Astrocyte (in vitro differentiated cells and primary cell): ENCODE data around the gene MAPK10. TPM values are rescaled to one million over a fixed set of nuclear protein-coding genes. Genes with fewer than 3 reads are reported as not detected.

ENCODE experiments used
- DNase-seq: peaks from one replicate; pipeline ENCODE4 v3.0.0-alpha.2; 2010; ENCODE audit warnings: low read depth
- FAIRE-seq: peaks from 2 replicates; lab custom pipeline; 2011; peaks lifted over from hg19 to GRCh38; lab: Jason Lieb, UNC
- H2AFZ ChIP-seq: 2 replicates; pipeline ENCODE4 v1.6.0; 2012; ENCODE audit warnings: low read depth, low read length, inconsistent platforms
- H3K27ac ChIP-seq: 2 replicates; pipeline ENCODE4 v1.5.1; 2011; ENCODE audit warnings: low read depth, low read length, inconsistent platforms
- H3K27me3 ChIP-seq: 2 replicates; pipeline ENCODE4 v1.6.0; 2011; ENCODE audit warnings: low read length, inconsistent platforms; ENCODE audit not compliant: insufficient read depth
- H3K36me3 ChIP-seq: 2 replicates; pipeline ENCODE4 v1.5.1; 2011; ENCODE audit warnings: low read length, inconsistent platforms; ENCODE audit not compliant: insufficient read depth
- H3K4me1 ChIP-seq: 2 replicates; pipeline ENCODE4 v1.5.1; 2011; ENCODE audit warnings: low read length, inconsistent platforms; ENCODE audit not compliant: insufficient read depth
- H3K4me2 ChIP-seq: 2 replicates; pipeline ENCODE4 v1.6.0; 2012; ENCODE audit warnings: low read length, inconsistent platforms
- H3K4me3 ChIP-seq: 2 replicates; pipeline ENCODE4 v1.5.1; 2011; ENCODE audit warnings: low read depth, mild to moderate bottlenecking, low read length, inconsistent platforms; ENCODE audit not compliant: insufficient read depth
- H3K79me2 ChIP-seq: 2 replicates; pipeline ENCODE4 v1.6.0; 2012; ENCODE audit warnings: mild to moderate bottlenecking, low read length, inconsistent platforms; ENCODE audit not compliant: insufficient read depth
- H3K9ac ChIP-seq: 2 replicates; pipeline ENCODE4 v1.6.0; 2012; ENCODE audit warnings: mild to moderate bottlenecking, low read length, inconsistent platforms
- H3K9me3 ChIP-seq: 2 replicates; pipeline ENCODE4 v1.5.1; 2012; ENCODE audit warnings: low read depth, mild to moderate bottlenecking, low read length, inconsistent platforms; ENCODE audit not compliant: insufficient read depth
- H4K20me1 ChIP-seq: 2 replicates; pipeline ENCODE4 v1.6.0; 2012; ENCODE audit warnings: low read length, inconsistent platforms; ENCODE audit not compliant: insufficient read depth
- H3K27ac Mint-ChIP-seq: one replicate; pipeline ENCODE4 v1.8.0; 2021; ENCODE audit warnings: mild to moderate bottlenecking, mixed read lengths; ENCODE audit not compliant: unreplicated experiment
- H3K27me3 Mint-ChIP-seq: one replicate; pipeline ENCODE4 v1.8.0; 2021; ENCODE audit warnings: low read depth, mixed read lengths; ENCODE audit not compliant: unreplicated experiment
- H3K36me3 Mint-ChIP-seq: one replicate; pipeline ENCODE4 v1.8.0; 2021; ENCODE audit warnings: low read depth, mixed read lengths; ENCODE audit not compliant: unreplicated experiment
- H3K4me1 Mint-ChIP-seq: one replicate; pipeline ENCODE4 v1.8.0; 2021; ENCODE audit warnings: low read depth, mixed read lengths; ENCODE audit not compliant: unreplicated experiment
- H3K4me3 Mint-ChIP-seq: one replicate; pipeline ENCODE4 v1.8.0; 2021; ENCODE audit warnings: mild to moderate bottlenecking, moderate library complexity, mixed read lengths; ENCODE audit not compliant: unreplicated experiment
- H3K9me3 Mint-ChIP-seq: one replicate; pipeline ENCODE4 v1.8.0; 2021; ENCODE audit warnings: mild to moderate bottlenecking, mixed read lengths; ENCODE audit not compliant: unreplicated experiment
- CTCF ChIP-seq: IDR thresholded peaks from 2 replicates; pipeline ENCODE4 v1.5.1; 2011; ENCODE audit warnings: low read depth, mild to moderate bottlenecking, inconsistent platforms, low read length, moderate library complexity; ENCODE audit not compliant: insufficient read depth
- EZH2 ChIP-seq: IDR thresholded peaks from 2 replicates; pipeline ENCODE4 v1.6.1; 2012; ENCODE audit warnings: mild to moderate bottlenecking, low read length, inconsistent platforms; ENCODE audit not compliant: insufficient read depth
- total RNA-seq: library from RNA; stranded (reverse); gene quantifications from 2 replicates; pipeline ENCODE4 v1.2.1, GENCODE V29; 2021

Gene MAPK10
- total RNA-seq, 1 donor from 2014 or later, result 7.5 TPM

GRCh38 chr4:86101841-86102240, 258.0 kb downstream of the MAPK10 start:
- FAIRE-seq (no peak), DNase-seq (no peak)
- Histone ChIP-seq H3K79me2 (no peaks in the 10 kb centered on the region), H3K36me3 (no peaks in the 10 kb centered on the region), H3K4me2 (no peak overlapping the region), H4K20me1 (no peaks in the 10 kb centered on the region), H3K27ac (no peak overlapping the region), H3K4me3 (no peak overlapping the region), H3K9ac (no peak overlapping the region), H3K4me1 (no peaks in the 10 kb centered on the region), H3K27me3 (no peaks in the 10 kb centered on the region), H2AFZ (no peak overlapping the region), H3K9me3 (no peaks in the 10 kb centered on the region)
- no peak for TF ChIP-seq CTCF
- no peak for TF ChIP-seq EZH2
- Mint-ChIP-seq H3K27ac (no peak overlapping the region), H3K36me3 (no peaks in the 10 kb centered on the region), H3K4me1 (peaks cover 4% of the 10 kb centered on the region), H3K9me3 (no peaks in the 10 kb centered on the region), H3K4me3 (no peak overlapping the region), H3K27me3 (no peaks in the 10 kb centered on the region)

GRCh38 chr4:86101410-86101809, 258.4 kb downstream of the MAPK10 start:
- DNase-seq, result no peak
- Histone ChIP-seq H3K27me3 (no peaks in the 10 kb centered on the region), H3K79me2 (no peaks in the 10 kb centered on the region), H3K9me3 (no peaks in the 10 kb centered on the region), H3K27ac (no peak overlapping the region), H3K9ac (no peak overlapping the region), H4K20me1 (no peaks in the 10 kb centered on the region), H3K4me3 (no peak overlapping the region), H3K36me3 (no peaks in the 10 kb centered on the region), H3K4me1 (no peaks in the 10 kb centered on the region), H3K4me2 (no peak overlapping the region), H2AFZ (no peak overlapping the region)
- H3K4me1 Mint-ChIP-seq, result peaks cover 4% of the 10 kb centered on the region
- no peak for FAIRE-seq
- H3K9me3 Mint-ChIP-seq, result no peaks in the 10 kb centered on the region
- TF ChIP-seq CTCF (no peak), EZH2 (no peak)
- H3K4me3 Mint-ChIP-seq, result no peak overlapping the region
- H3K27ac Mint-ChIP-seq, result no peak overlapping the region
- H3K27me3 Mint-ChIP-seq, result no peaks in the 10 kb centered on the region
- H3K36me3 Mint-ChIP-seq, result no peaks in the 10 kb centered on the region

GRCh38 chr4:86100539-86101215, 259.2 kb downstream of the MAPK10 start:
- no peaks in the 10 kb centered on the region for H3K36me3 ChIP-seq
- DNase-seq, result peak; percentile 28
- H3K4me1 ChIP-seq, result no peaks in the 10 kb centered on the region
- no peak for TF ChIP-seq CTCF
- no peak for TF ChIP-seq EZH2
- no peaks in the 10 kb centered on the region for H4K20me1 ChIP-seq
- no peak overlapping the region for H2AFZ ChIP-seq
- no peak overlapping the region for H3K4me2 ChIP-seq
- Mint-ChIP-seq H3K4me1 (peaks cover 4% of the 10 kb centered on the region), H3K27me3 (no peaks in the 10 kb centered on the region), H3K36me3 (no peaks in the 10 kb centered on the region), H3K4me3 (no peak overlapping the region), H3K27ac (no peak overlapping the region), H3K9me3 (no peaks in the 10 kb centered on the region)
- H3K27ac ChIP-seq, result no peak overlapping the region
- H3K79me2 ChIP-seq, result no peaks in the 10 kb centered on the region
- no peaks in the 10 kb centered on the region for H3K9me3 ChIP-seq
- H3K9ac ChIP-seq, result no peak overlapping the region
- H3K4me3 ChIP-seq, result no peak overlapping the region
- H3K27me3 ChIP-seq, result no peaks in the 10 kb centered on the region
- no peak for FAIRE-seq
